Natural killer cell (primary cell): ENCODE data around the gene PFKM. TPM values are rescaled to one million over a fixed set of nuclear protein-coding genes. Genes with fewer than 3 reads are reported as not detected.
"Not testable (repeated sequence)": the region's sequence is repeated elsewhere in the genome, so short reads cannot be mapped to it uniquely, and the experiment has no call there.

ENCODE experiments used
- ATAC-seq, 3 donors: fragments of 150-1000 bp in 2 of 3; fragments of 200-7000 bp in 1 of 3; cut with Tn5 transposase; 1 replicate in 1 of 3; 2 replicates in 2 of 3; pipeline ENCODE4 v1.10.0; 2021; ENCODE audit warnings: mild to moderate bottlenecking in 2 of 3, moderate library complexity in 2 of 3
- DNase-seq, 2 donors: peaks; one replicate each; pipeline versions ENCODE4 v3.0.0 to v3.0.0-alpha.2; 2013 to 2021; ENCODE audit warnings: mixed read lengths in 1 of 2
- H3K27ac ChIP-seq: one replicate; pipeline ENCODE4 v1.5.1; 2013; ENCODE audit warnings: mild to moderate bottlenecking, low read length
- H3K27me3 ChIP-seq: one replicate; pipeline ENCODE4 v1.6.1; 2013; ENCODE audit warnings: low read length; ENCODE audit not compliant: control insufficient read depth, insufficient read depth
- H3K36me3 ChIP-seq: one replicate; pipeline ENCODE4 v1.6.1; 2013; ENCODE audit warnings: low read length; ENCODE audit not compliant: control insufficient read depth, insufficient read depth
- H3K4me1 ChIP-seq: one replicate; pipeline ENCODE4 v1.6.1; 2013; ENCODE audit warnings: low read length; ENCODE audit not compliant: control insufficient read depth, insufficient read depth
- H3K4me3 ChIP-seq: one replicate; pipeline ENCODE4 v1.5.1; 2013; ENCODE audit warnings: low read length
- H3K9me3 ChIP-seq: one replicate; pipeline ENCODE4 v1.6.1; 2013; ENCODE audit warnings: low read length; ENCODE audit not compliant: control insufficient read depth, insufficient read depth
- H3K27ac Mint-ChIP-seq, 2 donors: one replicate each; pipeline ENCODE4 v1.8.0; 2022; ENCODE audit warnings: mild to moderate bottlenecking in 2 of 2, mixed read lengths in 2 of 2, moderate library complexity in 1 of 2
- H3K27me3 Mint-ChIP-seq, 2 donors: one replicate each; pipeline ENCODE4 v1.8.0; 2022; ENCODE audit warnings: low read depth in 2 of 2, mixed read lengths in 2 of 2
- H3K36me3 Mint-ChIP-seq: one replicate; pipeline ENCODE4 v1.8.0; 2022; ENCODE audit warnings: mixed read lengths
- H3K4me1 Mint-ChIP-seq, 2 donors: one replicate each; pipeline ENCODE4 v1.8.0; 2022; ENCODE audit warnings: mixed read lengths in 2 of 2
- H3K4me3 Mint-ChIP-seq: one replicate; pipeline ENCODE4 v1.8.0; 2022; ENCODE audit warnings: mild to moderate bottlenecking, moderate library complexity, mixed read lengths
- H3K9me3 Mint-ChIP-seq, 2 donors: one replicate each; pipeline ENCODE4 v1.8.0; 2022; ENCODE audit warnings: mixed read lengths in 2 of 2
- CTCF ChIP-seq: fragments of 200-600 bp; IDR thresholded peaks from one replicate; pipeline ENCODE4 v1.8.0; 2022; ENCODE audit warnings: antibody characterized with exemption
- WGBS: methylation state at CpG from one replicate; pipeline ENCODE4 v1.1.7; 2013; ENCODE audit warnings: missing lambda C conversion rate; ENCODE audit not compliant: insufficient coverage; 5-methylcytosine and 5-hydroxymethylcytosine counted together
- intact Hi-C: fragments of 100-400 bp; cut with micrococcal nuclease; formaldehyde crosslinking; loops from one replicate; pipeline ENCODE4 v1.14.2; 2022
- total RNA-seq, 4 donors: library from RNA; stranded (reverse); fragments of 120-200 nt in 1 of 4; gene quantifications; one replicate each; pipeline versions ENCODE4 v1.2.3 to v1.2.4, GENCODE V29; 2013 to 2022

Gene PFKM
- total RNA-seq, 3 donors from 2014 or later (not counting 1 experiment from before 2014, with no cell fraction given), result 6.2 to 13.5 (median 6.4) TPM

GRCh38 chr12:48122065-48122834 is 3.1 kb downstream of the PFKM start:
- TF ChIP-seq CTCF, result no peak
- peaks cover 10% of the 10 kb centered on the region for H3K4me1 ChIP-seq
- Mint-ChIP-seq H3K4me1 (peaks cover 12 to 14% of the 10 kb centered on the region in 2 donors), H3K36me3 (no peaks in the 10 kb centered on the region), H3K27me3 (peaks cover 4 to 10% of the 10 kb centered on the region in 2 donors), H3K4me3 (no peak overlapping the region), H3K27ac (no peak overlapping the region), H3K9me3 (no peaks in the 10 kb centered on the region)
- DNase-seq (no peak), ATAC-seq (no peak)
- no peak overlapping the region for H3K27ac ChIP-seq
- no peaks in the 10 kb centered on the region for H3K9me3 ChIP-seq
- 95% methylated on average over 2 of the region's 2 CpGs for WGBS
- H3K36me3 ChIP-seq, result no peaks in the 10 kb centered on the region
- no peak overlapping the region for H3K4me3 ChIP-seq
- peaks cover 2% of the 10 kb centered on the region for H3K27me3 ChIP-seq
- intact Hi-C loops, result no loop called here

GRCh38 chr12:48123169-48123568 is 4.0 kb downstream of the PFKM start:
- no peak overlapping the region for H3K27ac ChIP-seq
- intact Hi-C loops, result no loop called here
- Mint-ChIP-seq H3K27ac (no peak overlapping the region), H3K4me3 (no peak overlapping the region), H3K9me3 (no peaks in the 10 kb centered on the region), H3K4me1 (peaks cover 12% of the 10 kb centered on the region in 2 donors), H3K36me3 (no peaks in the 10 kb centered on the region), H3K27me3 (peaks cover 0 to 8% of the 10 kb centered on the region in 2 donors)
- peaks cover 10% of the 10 kb centered on the region for H3K4me1 ChIP-seq
- WGBS, result 92% methylated on average over 3 of the region's 4 CpGs
- no peaks in the 10 kb centered on the region for H3K9me3 ChIP-seq
- H3K4me3 ChIP-seq, result no peak overlapping the region
- no peaks in the 10 kb centered on the region for H3K36me3 ChIP-seq
- no peak for TF ChIP-seq CTCF
- H3K27me3 ChIP-seq, result no peaks in the 10 kb centered on the region
- DNase-seq (no peak), ATAC-seq (no peak)

- H3K27me3 Mint-ChIP-seq, intact Hi-C loops, H3K4me3 ChIP-seq, H3K36me3 Mint-ChIP-seq, H3K36me3 ChIP-seq, H3K27me3 ChIP-seq, DNase-seq, H3K4me1 ChIP-seq, H3K9me3 Mint-ChIP-seq, H3K4me3 Mint-ChIP-seq, H3K4me1 Mint-ChIP-seq, H3K9me3 ChIP-seq, ATAC-seq, H3K27ac ChIP-seq, H3K27ac Mint-ChIP-seq: not testable (repeated sequence)
- no CpG with 5 or more reads among the region's 5 CpGs for WGBS
These were observed 6.4 kb downstream of the PFKM start for GRCh38 chr12:48125542-48125941.

- WGBS, result 97% methylated on average over 3 of the region's 4 CpGs
- no peaks in the 10 kb centered on the region for H3K9me3 ChIP-seq
- Mint-ChIP-seq H3K36me3 (no peaks in the 10 kb centered on the region), H3K9me3 (no peaks in the 10 kb centered on the region), H3K4me1 (no peaks in the 10 kb centered on the region), H3K27ac (no peak overlapping the region), H3K4me3 (no peak overlapping the region), H3K27me3 (no peaks in the 10 kb centered on the region)
- H3K27me3 ChIP-seq, result no peaks in the 10 kb centered on the region
- no peak overlapping the region for H3K4me3 ChIP-seq
- no peak for DNase-seq
- no peak for TF ChIP-seq CTCF
- no peak overlapping the region for H3K27ac ChIP-seq
- intact Hi-C loops, result no loop called here
- no peaks in the 10 kb centered on the region for H3K4me1 ChIP-seq
- H3K36me3 ChIP-seq, result no peaks in the 10 kb centered on the region
- no peak for ATAC-seq
These were observed 6.8 kb downstream of the PFKM start for GRCh38 chr12:48125985-48126384.
